Choroid plexus epithelial cell (primary cell): Measurements from ENCODE around the gene MIPEP.

Experiments used
- DNase-seq: peaks from one replicate; pipeline ENCODE4 v3.0.0-alpha.2; 2010; ENCODE audit warnings: low read depth
- H3K4me3 ChIP-seq: 2 replicates; pipeline ENCODE4 v1.5.1; 2011; ENCODE audit warnings: low read depth, mild to moderate bottlenecking, control low read depth, low read length, moderate library complexity
- CTCF ChIP-seq: conservative IDR thresholded peaks from 2 replicates; pipeline ENCODE4 v1.5.1; 2011; ENCODE audit warnings: low read depth, mild to moderate bottlenecking, control low read depth, inconsistent platforms, low read length, moderate library complexity

The MIPEP gene

GRCh38 chr13:23697772-23698313, 191.4 kb downstream of the MIPEP start:
- TF ChIP-seq CTCF: no peak
- DNase-seq: no peak
- H3K4me3 ChIP-seq: no peak overlapping the region

GRCh38 chr13:23696610-23697009, 192.6 kb downstream of the MIPEP start:
- no peak for TF ChIP-seq CTCF
- DNase-seq: no peak
- H3K4me3 ChIP-seq: no peak overlapping the region

- no peak for TF ChIP-seq CTCF
- DNase-seq: no peak
- peak overlapping the region; percentile 18 for H3K4me3 ChIP-seq
Measured at GRCh38 chr13:23695711-23696464, 193.3 kb downstream of the MIPEP start.

- TF ChIP-seq CTCF: no peak
- H3K4me3 ChIP-seq: no peak overlapping the region
- DNase-seq: no peak
Measured at GRCh38 chr13:23695196-23695595, 194.0 kb downstream of the MIPEP start.

GRCh38 chr13:23692816-23693215, 196.4 kb downstream of the MIPEP start:
- H3K4me3 ChIP-seq: no peak overlapping the region
- TF ChIP-seq CTCF: no peak
- peak; percentile 21 for DNase-seq

GRCh38 chr13:23690668-23691067, 198.5 kb downstream of the MIPEP start:
- DNase-seq: peak; percentile 23
- TF ChIP-seq CTCF: no peak
- H3K4me3 ChIP-seq: no peak overlapping the region

GRCh38 chr13:23688336-23688735, 200.9 kb downstream of the MIPEP start:
- no peak overlapping the region for H3K4me3 ChIP-seq
- DNase-seq: no peak
- no peak for TF ChIP-seq CTCF
